Ishikawa (cell line): ENCODE results near the gene C1QB.
A peak's percentile ranks its signal among the peaks of the same experiment; 100 is the strongest.

Experiments
- CEBPB ChIP-seq: IDR thresholded peaks from 2 replicates; pipeline ENCODE4 v1.6.1; 2012
- CREB1 ChIP-seq: IDR thresholded peaks from 2 replicates; pipeline ENCODE4 v1.6.1; 2012; ENCODE audit warnings: low read depth
- EGR1 ChIP-seq: IDR thresholded peaks from 2 replicates; pipeline ENCODE4 v1.6.1; 2012
- EP300 ChIP-seq: IDR thresholded peaks from 2 replicates; pipeline ENCODE4 v1.6.1; 2012; ENCODE audit warnings: borderline replicate concordance
- FOXM1 ChIP-seq: IDR thresholded peaks from 2 replicates; pipeline ENCODE4 v1.6.1; 2012; ENCODE audit warnings: low read depth, borderline replicate concordance
- NFIC ChIP-seq: IDR thresholded peaks from 2 replicates; pipeline ENCODE4 v1.6.1; 2012
- RAD21 ChIP-seq: IDR thresholded peaks from 2 replicates; pipeline ENCODE4 v1.6.1; 2012; ENCODE audit warnings: low read depth
- TAF1 ChIP-seq: IDR thresholded peaks from 2 replicates; pipeline ENCODE4 v1.6.1; 2012; ENCODE audit warnings: low read depth, mild to moderate bottlenecking
- TCF12 ChIP-seq: IDR thresholded peaks from 2 replicates; pipeline ENCODE4 v1.6.1; 2012; ENCODE audit warnings: low read depth
- TEAD4 ChIP-seq: IDR thresholded peaks from 2 replicates; pipeline ENCODE4 v1.6.1; 2012
- YY1 ChIP-seq: IDR thresholded peaks from 2 replicates; pipeline ENCODE4 v1.6.1; 2012; ENCODE audit warnings: low read depth
- ZBTB7A ChIP-seq: IDR thresholded peaks from 2 replicates; pipeline ENCODE4 v1.6.1; 2012; ENCODE audit warnings: low read depth
- TF ChIP-seq, protein P1 (sequence below): IDR thresholded peaks from 2 replicates; pipeline ENCODE4 v1.6.1; 2012; ENCODE audit warnings: low read depth, mild to moderate bottlenecking
- TF ChIP-seq, protein P2 (sequence below): IDR thresholded peaks from 2 replicates; pipeline ENCODE4 v1.6.1; 2012
- TF ChIP-seq, protein P3 (sequence below): IDR thresholded peaks from 2 replicates; pipeline ENCODE4 v1.6.1; 2012

C1QB gene

GRCh38 chr1:22709227-22709626 is 56.2 kb downstream of the C1QB start:
- no peak for TF ChIP-seq NFIC
- TF ChIP-seq TCF12 = no peak
- no peak for TF ChIP-seq CREB1
- TF ChIP-seq, protein P1, sequence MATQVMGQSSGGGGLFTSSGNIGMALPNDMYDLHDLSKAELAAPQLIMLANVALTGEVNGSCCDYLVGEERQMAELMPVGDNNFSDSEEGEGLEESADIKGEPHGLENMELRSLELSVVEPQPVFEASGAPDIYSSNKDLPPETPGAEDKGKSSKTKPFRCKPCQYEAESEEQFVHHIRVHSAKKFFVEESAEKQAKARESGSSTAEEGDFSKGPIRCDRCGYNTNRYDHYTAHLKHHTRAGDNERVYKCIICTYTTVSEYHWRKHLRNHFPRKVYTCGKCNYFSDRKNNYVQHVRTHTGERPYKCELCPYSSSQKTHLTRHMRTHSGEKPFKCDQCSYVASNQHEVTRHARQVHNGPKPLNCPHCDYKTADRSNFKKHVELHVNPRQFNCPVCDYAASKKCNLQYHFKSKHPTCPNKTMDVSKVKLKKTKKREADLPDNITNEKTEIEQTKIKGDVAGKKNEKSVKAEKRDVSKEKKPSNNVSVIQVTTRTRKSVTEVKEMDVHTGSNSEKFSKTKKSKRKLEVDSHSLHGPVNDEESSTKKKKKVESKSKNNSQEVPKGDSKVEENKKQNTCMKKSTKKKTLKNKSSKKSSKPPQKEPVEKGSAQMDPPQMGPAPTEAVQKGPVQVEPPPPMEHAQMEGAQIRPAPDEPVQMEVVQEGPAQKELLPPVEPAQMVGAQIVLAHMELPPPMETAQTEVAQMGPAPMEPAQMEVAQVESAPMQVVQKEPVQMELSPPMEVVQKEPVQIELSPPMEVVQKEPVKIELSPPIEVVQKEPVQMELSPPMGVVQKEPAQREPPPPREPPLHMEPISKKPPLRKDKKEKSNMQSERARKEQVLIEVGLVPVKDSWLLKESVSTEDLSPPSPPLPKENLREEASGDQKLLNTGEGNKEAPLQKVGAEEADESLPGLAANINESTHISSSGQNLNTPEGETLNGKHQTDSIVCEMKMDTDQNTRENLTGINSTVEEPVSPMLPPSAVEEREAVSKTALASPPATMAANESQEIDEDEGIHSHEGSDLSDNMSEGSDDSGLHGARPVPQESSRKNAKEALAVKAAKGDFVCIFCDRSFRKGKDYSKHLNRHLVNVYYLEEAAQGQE = no peak
- TF ChIP-seq FOXM1 = no peak
- no peak for TF ChIP-seq ZBTB7A
- TF ChIP-seq, protein P2, sequence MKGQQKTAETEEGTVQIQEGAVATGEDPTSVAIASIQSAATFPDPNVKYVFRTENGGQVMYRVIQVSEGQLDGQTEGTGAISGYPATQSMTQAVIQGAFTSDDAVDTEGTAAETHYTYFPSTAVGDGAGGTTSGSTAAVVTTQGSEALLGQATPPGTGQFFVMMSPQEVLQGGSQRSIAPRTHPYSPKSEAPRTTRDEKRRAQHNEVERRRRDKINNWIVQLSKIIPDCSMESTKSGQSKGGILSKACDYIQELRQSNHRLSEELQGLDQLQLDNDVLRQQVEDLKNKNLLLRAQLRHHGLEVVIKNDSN = no peak
- TF ChIP-seq YY1 = no peak
- no peak for TF ChIP-seq TAF1
- TF ChIP-seq TEAD4 = no peak
- TF ChIP-seq RAD21 = no peak
- no peak for TF ChIP-seq EP300
- TF ChIP-seq, protein P3, sequence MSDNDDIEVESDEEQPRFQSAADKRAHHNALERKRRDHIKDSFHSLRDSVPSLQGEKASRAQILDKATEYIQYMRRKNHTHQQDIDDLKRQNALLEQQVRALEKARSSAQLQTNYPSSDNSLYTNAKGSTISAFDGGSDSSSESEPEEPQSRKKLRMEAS = no peak
- no peak for TF ChIP-seq CEBPB
- no peak for TF ChIP-seq EGR1

- TF ChIP-seq EP300 (no peak), RAD21 (no peak), CEBPB (0 out of 2 replicates have a peak, but pooled peaks have one; percentile 39), ZBTB7A (peak; percentile 71; the same call in 1 of the 2 replicates), TEAD4 (no peak), TCF12 (no peak), TAF1 (no peak; the same call in 1 of the 2 replicates)
- TF ChIP-seq, protein P3 = 0 out of 2 replicates have a peak, but pooled peaks have one; percentile 2
- TF ChIP-seq, protein P2 = no peak
These were observed 57.1 kb downstream of the C1QB start for GRCh38 chr1:22709891-22710700.

- TF ChIP-seq TAF1 (peak; percentile 79), TCF12 (no peak)
- TF ChIP-seq, protein P2 = no peak
- TF ChIP-seq, protein P3 = 0 out of 2 replicates have a peak, but pooled peaks have one; percentile 3
These were observed 57.6 kb downstream of the C1QB start, which contains the start of gene EPHB2 for GRCh38 chr1:22710701-22711049. Gene EPHB2, plus strand, starts transcription at chr1:22710839. Its CDS starts 144 bp downstream, at chr1:22710983.

DNA sequence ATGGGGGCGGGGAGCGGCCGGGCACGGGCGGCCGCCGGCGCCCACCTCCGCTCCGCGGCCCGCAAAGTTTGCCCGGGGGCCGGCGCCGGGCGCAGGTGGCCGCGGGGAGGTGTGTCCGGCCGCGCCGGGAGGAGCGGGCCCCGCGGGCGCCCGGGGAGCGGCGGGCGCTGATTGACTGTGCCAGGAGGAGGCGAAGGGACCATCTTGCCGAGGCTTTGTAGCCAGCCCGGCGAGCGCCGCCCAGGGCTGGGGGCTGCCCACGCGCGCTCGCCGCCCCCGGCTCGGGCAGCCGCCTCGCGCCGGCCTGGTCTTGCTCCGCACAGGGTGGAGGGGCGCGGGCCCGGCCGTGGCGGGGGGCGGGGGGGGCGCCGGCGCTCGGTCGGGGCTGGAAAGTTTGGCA is 58.0 kb downstream of the C1QB start:
- TF ChIP-seq NFIC (no peak), EP300 (no peak), TEAD4 (no peak), TCF12 (no peak), CREB1 (no peak), FOXM1 (no peak), ZBTB7A (no peak)
- TF ChIP-seq, protein P1 = no peak
- TF ChIP-seq, protein P3 = no peak
